ENCODE data around the gene CPA4.
"Not testable (repeated sequence)": the region's sequence is repeated elsewhere in the genome, so short reads cannot be mapped to it uniquely, and the experiment has no call there.

CPA4 gene

DNA sequence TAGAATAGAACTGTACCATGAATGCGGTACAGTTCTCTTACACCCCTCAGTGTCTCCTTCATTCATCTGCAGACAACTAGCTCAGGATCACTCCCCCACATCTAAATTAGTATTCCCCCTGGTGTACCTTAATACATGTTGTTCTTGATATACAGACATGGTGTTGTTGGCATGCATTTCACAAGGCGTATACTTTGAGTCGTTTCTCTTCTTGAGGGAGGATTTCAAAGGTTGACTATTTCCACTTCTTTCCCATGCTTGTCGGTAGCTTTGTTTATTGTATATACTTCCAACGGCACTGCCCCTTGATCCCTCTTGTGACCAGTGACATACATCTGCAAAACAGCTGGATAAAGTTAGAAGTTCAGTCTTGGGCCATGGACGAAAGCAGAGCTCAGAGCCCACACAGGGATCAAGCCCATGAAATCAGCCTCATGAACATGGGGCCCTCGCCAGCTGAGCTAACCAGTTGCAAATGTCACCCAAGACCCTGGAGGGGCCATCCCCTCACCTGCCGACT is 8.6 kb downstream of the CPA4 start:
- no peak for DNase-seq (ENCODE audit: low read depth, low spot score)

DNA sequence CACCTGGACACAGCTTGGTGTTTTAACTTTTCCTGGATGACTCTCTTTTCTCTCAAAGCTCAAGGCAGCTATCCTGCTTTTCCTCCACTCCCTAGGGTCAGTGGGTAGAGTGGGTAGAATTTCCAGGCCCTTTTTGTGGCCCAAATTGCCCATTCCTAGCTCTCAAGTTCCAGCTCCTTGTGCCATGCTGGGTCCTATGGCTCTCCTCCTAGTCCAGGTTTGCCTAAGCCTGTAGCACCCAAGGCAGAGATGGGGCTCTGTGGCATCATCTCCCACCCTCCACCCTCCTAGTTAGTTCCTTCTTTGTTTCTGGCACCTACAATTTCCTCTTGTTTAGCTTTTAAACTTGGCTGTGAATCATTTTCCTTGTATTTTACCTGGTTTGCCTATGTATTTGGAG is 9.7 kb downstream of the CPA4 start:
- DNase-seq (ENCODE audit: low read depth, low spot score): no peak

- no peak for DNase-seq (ENCODE audit: low read depth, low spot score)
These were observed 10.2 kb downstream of the CPA4 start for GRCh38 chr7:130303127-130303526.

DNA sequence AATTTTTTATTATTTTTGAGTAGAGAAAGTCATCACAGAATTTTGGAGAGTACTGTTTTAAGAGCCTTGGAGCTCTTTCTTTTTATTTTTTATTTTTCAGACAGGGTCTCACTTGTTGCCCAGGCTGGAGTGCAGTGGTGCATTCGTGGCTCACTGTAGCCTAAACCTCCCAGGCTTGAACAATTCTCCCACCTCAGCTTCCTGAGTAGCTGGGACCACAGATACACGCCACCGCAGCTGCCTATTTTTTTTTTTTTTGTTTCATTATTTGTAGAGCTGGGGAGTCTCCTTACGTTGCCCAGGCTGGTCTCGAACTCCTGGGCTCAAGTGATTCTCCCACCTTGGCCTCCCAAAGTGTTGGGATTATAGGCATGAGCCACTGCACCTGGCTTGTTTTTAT is 10.6 kb downstream of the CPA4 start:
- DNase-seq (ENCODE audit: low read depth, low spot score): no peak

GRCh38 chr7:130303982-130304381 is 11.0 kb downstream of the CPA4 start:
- DNase-seq (ENCODE audit: low read depth, low spot score): no peak

- DNase-seq (ENCODE audit: low read depth, low spot score): no peak
These were observed 11.9 kb downstream of the CPA4 start for GRCh38 chr7:130304878-130305277.

DNA sequence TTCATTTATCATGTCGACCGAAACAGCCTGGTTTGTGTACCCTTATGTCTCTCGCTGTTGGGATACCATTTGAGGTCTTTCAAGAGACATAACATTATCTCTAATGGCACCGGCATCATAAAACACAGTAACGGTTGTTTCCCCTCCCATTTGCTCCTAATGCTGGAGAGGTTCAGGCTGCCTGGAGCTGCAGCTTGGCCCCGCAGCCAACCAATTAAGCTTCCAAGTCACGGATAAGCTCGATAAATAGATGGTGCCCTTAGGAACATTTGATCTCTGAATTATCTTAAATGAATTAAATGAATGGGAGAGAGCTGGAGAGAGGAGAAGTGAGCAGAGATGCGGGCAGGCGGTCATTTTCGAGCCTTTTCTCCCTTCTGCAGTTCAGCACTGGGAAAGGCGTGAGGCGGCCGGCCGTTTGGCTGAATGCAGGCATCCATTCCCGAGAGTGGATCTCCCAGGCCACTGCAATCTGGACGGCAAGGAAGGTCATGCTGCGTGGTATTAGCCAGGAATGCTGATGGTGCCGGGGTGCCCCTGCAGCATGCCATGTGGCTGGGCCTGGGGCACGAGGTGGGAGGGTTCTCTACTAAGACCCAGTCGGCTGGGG is 12.6 kb downstream of the CPA4 start:
- DNase-seq (ENCODE audit: low read depth, low spot score): no peak

- DNase-seq (ENCODE audit: low read depth, low spot score): no peak
These were observed 17.0 kb downstream of the CPA4 start for GRCh38 chr7:130309986-130310385.

DNA sequence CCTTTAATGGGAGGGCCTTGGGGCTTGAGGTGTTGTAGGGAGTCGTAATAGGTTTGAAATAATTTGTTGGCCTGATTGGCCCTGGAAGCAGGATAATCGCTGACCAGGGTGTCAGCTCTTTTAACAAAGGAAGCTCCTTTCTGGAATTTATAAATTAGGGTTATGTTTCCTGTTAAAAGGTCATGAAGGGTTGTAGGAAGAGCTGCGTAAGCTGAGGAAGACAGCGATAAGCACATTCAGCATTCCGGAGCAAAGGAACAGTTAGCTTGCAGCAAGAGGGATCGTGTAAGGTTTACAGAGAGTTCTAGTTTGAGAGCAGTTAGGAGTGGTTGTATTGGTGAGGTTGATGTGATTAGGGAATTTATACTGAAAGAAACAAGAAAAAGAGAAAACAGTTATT is 21.3 kb downstream of the CPA4 start:
- no peak for DNase-seq (ENCODE audit: low read depth, low spot score)

DNA sequence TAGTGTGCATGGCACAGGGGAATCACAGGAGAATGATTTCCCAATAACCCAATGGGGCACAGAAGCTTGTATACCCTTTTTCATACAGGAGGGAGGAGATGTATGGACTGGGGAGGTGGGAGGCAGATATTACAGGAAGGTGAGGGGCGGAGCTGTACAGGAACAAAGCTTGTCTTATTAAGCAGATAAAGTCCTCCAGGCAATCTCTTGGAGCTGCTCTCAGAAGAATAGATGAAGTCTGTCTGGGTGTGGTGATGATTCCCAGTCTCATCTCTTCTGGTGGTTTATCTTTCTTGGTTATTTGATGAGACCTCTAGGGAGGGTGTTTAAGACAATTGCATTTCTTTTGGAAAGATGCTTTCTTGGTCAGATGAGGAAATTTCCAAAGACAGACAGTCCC is 26.6 kb downstream of the CPA4 start:
- DNase-seq (ENCODE audit: low read depth, low spot score): no peak

DNA sequence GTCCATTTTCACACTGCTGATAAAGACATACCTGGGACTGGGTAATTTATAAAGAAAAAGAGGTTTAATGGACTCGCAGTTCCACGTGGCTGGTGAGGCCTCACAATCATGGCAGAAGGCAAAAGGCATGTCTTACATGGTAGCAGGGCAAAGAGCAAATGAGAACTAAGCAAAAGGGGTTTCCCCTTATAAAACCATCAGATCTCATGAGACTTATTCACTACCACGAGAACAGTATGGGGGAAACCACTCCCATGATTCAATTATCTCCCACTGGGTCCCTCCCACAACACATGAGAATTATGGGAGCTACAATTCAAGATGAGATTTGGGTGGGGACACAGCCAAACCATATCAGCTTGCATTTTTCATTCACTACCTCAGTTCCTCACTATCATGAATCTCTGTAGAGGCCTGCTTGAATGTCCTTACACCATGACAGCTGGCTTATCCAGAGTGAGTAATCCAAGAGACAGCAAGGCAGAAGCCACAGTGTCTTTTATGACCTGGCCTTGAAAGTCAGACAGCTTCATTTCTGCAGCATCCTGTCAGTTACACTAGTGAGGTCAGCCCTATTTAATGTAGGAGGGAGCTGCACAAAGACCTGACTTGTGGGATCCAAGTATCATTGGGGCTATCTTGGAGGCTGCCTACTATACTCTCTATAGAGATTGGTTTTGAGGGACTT is 28.7 kb downstream of the CPA4 start:
- DNase-seq (ENCODE audit: low read depth, low spot score): not testable (repeated sequence)

DNA sequence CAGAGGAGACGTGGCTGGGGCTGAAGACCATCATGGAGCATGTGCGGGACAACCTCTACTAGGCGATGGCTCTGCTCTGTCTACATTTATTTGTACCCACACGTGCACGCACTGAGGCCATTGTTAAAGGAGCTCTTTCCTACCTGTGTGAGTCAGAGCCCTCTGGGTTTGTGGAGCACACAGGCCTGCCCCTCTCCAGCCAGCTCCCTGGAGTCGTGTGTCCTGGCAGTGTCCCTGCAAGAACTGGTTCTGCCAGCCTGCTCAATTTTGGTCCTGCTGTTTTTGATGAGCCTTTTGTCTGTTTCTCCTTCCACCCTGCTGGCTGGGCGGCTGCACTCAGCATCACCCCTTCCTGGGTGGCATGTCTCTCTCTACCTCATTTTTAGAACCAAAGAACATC is 29.7 kb downstream of the CPA4 start:
- DNase-seq (ENCODE audit: low read depth, low spot score): no peak

DNA sequence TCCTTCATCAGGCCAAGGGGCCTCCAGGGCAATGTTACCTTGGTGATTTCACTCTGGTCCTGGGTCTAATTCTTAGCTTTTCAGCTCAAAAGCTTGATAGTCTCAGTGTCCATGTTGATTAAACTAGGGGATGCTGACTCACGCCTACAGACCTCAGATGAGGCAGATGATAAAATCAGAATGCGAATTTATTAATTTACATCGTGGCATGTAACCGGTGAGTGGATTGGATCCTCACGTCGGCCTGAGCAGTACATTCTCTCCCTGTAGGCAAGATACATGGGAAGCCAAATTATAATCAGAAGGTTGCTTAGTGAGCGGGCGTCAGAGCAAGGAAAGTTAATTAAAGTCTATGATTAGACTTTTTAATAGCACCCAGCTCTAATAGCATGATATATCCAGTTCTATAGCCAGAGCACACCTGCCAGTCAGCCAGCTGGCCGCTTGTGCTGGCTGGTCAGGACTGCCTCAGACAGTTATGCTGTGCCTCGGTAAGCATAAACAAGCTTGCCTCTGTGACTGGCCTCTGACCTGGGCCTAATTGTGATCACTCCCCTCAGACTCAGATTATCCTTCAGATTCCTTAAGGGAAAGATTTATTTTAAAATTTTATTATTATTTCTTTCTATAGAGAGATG is 31.5 kb downstream of the CPA4 start:
- no peak for DNase-seq (ENCODE audit: low read depth, low spot score)

- no peak for DNase-seq (ENCODE audit: low read depth, low spot score)
These were observed 36.7 kb downstream of the CPA4 start for GRCh38 chr7:130329681-130330080.

DNA sequence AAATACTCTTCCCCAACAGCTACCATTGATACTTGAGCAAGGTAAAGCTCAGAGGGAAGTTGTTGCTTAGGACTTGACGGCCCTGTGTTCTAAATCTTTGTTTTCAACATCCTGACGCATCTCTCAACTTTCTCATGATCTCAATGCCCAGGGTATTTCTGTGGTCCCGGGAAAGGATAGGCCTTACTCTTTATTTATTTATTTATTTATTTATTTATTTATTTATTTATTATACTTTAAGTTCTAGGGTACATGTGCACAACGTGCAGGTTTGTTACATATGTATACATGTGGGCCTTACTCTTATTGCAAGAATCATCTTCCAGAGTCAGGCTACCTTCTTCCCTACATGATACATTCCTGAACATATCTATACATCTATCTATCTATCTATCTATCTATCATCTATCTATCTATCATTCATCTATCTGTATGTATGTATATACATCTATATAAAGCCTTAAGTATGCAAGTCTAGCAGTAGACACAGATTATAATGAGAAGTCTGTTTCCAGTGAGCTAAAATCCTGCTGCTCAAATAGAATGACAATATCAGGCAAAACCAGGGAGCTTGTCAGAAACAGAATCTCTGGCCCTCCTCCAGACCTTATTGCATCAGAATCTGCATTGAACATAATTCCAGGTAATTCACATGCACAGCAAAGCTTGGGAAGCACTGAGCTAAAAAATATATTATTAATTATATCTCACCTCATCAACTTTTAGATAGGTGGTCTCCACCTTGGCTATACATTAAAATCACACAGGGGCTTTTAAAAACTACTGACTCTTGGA is 39.5 kb downstream of the CPA4 start:
- no peak for DNase-seq (ENCODE audit: low read depth, low spot score)

DNA sequence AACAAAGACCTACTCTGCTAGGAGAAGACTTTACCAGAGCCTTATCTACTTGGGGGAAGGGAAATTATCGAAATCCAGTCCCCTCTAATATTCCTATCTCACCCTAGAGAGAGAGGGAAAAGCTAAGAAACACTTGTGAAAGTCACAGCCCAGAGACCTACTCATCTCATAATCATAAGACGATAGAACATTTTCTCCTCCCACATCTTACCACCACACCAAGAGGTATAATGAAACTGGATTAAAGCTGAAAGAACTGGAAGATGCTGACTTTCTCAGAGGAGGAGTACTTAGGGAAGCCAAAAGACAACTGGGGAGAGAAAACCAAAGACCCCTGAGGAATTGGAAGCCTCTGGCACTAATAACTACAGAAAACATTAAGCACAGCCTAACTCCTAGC is 40.9 kb downstream of the CPA4 start:
- no peak for DNase-seq (ENCODE audit: low read depth, low spot score)

DNA sequence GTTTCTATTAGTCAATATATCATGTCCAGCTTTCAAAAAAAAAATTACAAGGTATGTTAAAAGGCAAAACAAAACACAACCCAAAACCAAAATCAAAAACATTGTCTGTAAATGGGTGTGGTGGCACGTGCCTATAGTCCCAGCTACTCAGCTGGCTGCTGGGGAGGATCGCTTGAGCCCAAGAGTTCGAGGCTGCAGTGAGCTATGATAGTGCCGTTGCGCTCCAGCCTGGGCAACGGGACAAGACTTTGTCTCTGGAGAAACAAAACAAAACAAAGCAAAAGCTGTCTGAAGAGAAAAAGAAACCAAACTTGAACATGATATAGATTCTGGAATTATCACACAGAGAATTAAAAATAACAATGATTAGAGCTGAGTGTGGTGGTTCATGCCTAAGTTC is 41.3 kb downstream of the CPA4 start:
- DNase-seq (ENCODE audit: low read depth, low spot score): no peak

DNA sequence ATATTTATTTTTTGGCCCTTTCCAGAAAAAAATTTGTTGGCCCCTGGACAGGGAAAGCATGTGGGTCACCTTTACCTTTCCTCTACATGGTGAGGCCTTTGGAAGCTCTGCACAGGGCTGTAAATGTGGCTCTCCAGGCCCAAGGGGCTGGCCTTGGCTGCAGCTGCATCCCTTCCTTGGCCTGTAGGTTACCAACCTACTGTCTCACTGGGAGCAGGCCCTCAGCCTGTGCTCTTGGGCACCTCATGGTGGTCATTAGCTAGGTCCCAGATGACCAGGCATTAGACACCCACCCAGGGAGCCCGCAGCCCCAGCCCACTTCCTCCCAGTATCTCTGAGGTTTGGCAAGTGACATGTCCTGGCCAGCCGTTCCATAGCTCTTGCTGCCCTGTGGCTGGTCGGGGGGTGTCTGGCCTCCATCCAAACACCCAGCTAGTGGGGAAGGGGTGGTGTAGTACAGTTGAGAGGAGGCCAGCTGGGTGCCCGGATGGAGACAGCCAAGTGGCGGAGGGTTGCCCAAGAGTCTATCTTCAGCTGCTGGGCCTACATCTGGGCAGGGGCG is 44.5 kb downstream of the CPA4 start:
- DNase-seq (ENCODE audit: low read depth, low spot score): no peak

DNA sequence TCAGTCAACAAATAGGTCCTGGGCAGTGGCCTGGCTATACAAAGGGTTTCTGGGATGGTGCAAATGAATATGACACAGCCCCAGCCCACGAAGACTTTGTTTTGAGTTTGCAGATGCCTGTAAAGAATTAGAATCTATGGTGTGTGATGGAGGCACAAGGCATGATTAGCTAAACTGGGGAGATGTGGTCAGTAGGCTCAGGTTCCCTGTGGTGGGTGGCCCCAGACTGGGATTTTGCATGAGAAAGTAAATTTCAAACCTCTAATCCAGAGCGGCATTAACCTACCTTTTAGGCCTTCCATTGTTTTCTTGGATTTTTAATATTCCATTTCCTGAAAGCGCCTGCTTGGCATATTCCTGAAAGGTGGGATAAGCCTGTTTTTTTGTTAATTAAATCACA is 45.3 kb downstream of the CPA4 start:
- DNase-seq (ENCODE audit: low read depth, low spot score): no peak

GRCh38 chr7:130341882-130342281 is 48.9 kb downstream of the CPA4 start:
- no peak for DNase-seq (ENCODE audit: low read depth, low spot score)

- DNase-seq (ENCODE audit: low read depth, low spot score): no peak
These were observed 49.9 kb downstream of the CPA4 start for GRCh38 chr7:130342701-130343380.
